OCI-M1 (cell line): ENCODE measurements around the gene KRT27.
"Not testable (repeated sequence)": the region's sequence is repeated elsewhere in the genome, so short reads cannot be mapped to it uniquely, and the experiment has no call there.

ENCODE experiments used
- DNase-seq: peaks from one replicate; lab custom pipeline; 2025; lab: John Stamatoyannopoulos, UW

Gene KRT27

DNA sequence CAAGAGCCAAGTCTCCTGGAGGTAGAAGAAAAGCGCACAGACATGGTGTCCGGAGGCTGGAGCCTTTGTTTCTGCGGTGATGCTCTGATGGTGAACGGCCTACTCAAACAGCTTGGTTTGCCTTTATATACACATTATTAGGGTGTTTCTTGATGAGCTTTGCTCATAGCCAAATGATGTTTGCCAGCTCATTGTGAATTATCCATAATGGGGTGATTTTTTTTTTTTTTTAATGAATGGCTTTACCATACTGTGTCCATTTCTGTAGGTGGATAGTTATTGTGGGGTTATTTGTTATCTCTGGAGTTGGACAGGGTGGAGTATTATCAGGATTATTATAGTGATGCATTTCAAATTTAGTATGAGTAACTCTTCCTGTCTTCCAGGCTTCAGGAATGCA lies at the start of gene KRT27:
Gene KRT27 (minus strand): TSS at position 101 of the 400 bp plus-strand sequence. CDS start 57 bp downstream, at position 44.
- DNase-seq = no peak

DNA sequence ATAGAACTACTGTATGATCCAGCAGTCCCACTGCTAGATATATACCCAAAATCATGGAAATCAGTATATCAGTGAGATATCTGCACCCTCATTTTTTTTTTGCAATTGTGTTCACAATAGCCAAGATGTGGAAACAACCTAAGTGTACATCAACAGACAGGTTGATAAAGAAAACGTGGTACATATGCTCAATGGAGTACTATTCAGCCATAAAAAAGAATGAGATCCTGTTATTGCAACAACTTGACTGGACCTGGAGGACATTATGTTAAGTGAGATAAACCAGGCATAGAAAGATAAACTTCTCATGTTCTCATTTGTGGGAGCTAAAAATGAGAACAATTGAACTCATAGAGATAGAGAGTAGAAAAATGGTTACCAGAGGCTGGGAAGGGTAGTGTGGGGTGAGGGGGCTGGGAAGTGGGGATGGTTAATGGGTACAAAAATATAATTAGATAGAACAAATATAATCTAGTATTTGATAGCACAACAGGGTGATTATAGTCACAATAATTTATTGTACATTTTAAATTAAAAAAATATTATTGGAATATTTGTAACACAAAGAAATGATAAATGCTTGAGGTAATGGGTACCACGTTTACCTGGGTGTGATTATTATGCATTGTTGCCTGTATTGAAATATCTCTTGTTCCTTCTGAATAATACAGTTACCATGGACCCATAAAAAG lies 47.9 kb upstream of the KRT27 start:
- DNase-seq = no peak

- DNase-seq = no peak
These were observed 46.2 kb upstream of the KRT27 start for GRCh38 chr17:40828454-40829044.

DNA sequence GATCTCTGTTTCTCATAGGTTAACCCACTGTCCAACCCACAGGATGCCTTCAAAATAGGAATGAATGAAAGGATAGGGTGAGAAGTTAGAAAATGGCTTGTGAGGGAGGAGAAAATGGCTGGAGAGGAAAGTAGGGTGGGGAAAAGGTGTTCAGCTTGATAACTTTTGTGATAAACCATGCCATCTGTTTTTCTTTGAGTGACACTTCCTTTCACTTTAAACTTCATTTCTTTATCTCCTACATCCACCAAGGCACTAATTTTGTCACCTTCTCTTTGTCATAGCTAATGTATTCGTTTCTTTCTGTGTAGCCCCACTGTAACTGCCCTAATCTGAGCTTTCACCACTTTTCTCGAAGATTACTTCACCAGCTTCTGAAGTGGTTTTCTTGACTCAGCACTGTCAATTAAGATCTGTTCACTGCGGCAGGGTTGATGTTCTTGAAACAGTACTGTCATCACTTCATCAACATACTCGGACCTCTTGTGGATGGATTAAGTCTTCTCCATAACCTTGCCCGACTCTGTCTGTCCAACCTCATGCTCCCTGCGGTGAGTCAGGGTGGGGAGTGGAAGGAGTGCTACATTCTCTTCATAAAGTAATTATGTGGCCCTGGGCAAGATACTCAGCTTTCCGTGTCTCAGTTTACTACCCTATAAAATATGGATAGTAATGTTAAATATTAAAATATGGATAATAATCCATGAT lies 45.5 kb upstream of the KRT27 start:
- peak; percentile 86 for DNase-seq

- no peak for DNase-seq
These were observed 43.2 kb upstream of the KRT27 start for GRCh38 chr17:40825599-40825998.

GRCh38 chr17:40824015-40824832 lies 41.9 kb upstream of the KRT27 start:
- no peak for DNase-seq

DNA sequence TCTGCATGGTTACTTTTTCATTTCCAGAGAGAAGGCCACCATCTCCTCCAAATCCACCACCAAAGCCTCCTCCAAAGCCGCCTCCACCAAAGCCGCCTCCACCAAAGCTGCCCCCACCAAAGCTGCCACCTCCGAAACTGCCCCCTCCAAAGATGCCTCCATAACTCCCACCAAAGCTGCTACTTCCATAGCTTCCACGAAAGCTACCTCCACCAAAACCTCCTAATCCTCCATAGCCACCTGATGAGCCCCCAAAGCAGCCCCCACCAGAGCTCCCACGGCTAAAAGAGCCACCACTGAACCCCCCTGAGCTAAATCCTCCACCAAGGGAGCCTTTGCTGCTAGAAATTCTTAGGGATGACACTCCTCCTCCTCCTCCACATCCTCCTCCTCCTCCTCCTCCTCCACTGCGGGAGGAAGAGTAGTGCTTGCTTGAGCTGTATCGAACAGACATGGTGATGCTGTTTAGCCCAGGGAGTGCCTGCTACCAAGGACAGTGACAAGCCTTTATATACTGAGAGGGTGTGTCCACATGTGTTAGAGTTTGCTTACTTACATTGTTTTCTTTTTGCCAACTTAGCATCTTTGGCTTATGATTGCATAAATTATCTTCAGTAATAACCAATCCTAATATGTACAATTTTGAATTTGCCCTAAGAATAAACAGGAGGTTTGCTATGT lies 39.9 kb upstream of the KRT27 start, which contains the start of gene KRT10:
Gene KRT10 (minus strand): TSS at position 483 of the 681 bp plus-strand sequence. CDS start 29 bp downstream, at position 454.
- DNase-seq = no peak

DNA sequence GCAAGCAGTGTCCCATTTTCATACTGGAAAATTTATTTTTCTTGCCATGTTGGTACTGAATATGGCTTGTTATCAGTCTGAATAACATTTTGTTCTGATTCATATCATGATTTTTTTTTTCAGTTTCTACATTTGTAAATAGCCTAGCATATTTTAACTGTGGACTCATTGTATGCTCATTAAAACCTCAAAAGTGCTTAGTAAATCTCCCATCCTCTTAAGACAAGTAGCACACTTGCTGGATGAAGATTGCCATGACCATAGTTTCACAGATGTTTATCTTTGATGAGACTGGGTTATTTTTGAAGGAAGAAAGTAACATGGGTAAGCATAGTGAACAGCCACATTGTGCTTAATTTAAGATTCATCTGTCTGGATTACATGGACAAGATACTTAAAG lies 39.2 kb upstream of the KRT27 start:
- no peak for DNase-seq

- no peak for DNase-seq
These were observed 38.0 kb upstream of the KRT27 start for GRCh38 chr17:40820228-40820838.

GRCh38 chr17:40819528-40820125 lies 37.3 kb upstream of the KRT27 start:
- peak; percentile 73 for DNase-seq

- peak; percentile 89 for DNase-seq
These were observed 36.6 kb upstream of the KRT27 start for GRCh38 chr17:40818733-40819527.

GRCh38 chr17:40818343-40818732 lies 36.0 kb upstream of the KRT27 start:
- DNase-seq = peak; percentile 50

- no peak for DNase-seq
These were observed 34.8 kb upstream of the KRT27 start for GRCh38 chr17:40817103-40817682.

GRCh38 chr17:40816569-40816968 lies 34.2 kb upstream of the KRT27 start:
- no peak for DNase-seq

DNA sequence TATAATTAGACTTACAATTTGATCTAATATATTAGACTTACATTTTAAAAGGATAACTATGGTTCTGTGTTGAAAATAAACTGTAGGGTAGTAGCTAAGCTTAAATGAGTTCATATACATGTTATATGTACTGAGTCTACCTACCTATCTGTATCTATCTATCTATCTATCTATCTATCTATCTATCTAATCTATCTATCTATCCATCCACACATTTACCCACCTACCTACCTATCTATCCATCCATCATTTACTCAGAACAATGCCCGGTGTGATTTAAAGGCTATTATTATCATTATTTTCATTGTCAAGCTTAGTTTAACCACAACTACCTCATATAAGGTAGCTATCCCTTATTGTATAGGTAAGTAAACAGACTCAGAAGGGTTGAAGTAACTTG lies 33.0 kb upstream of the KRT27 start:
- no peak for DNase-seq

DNA sequence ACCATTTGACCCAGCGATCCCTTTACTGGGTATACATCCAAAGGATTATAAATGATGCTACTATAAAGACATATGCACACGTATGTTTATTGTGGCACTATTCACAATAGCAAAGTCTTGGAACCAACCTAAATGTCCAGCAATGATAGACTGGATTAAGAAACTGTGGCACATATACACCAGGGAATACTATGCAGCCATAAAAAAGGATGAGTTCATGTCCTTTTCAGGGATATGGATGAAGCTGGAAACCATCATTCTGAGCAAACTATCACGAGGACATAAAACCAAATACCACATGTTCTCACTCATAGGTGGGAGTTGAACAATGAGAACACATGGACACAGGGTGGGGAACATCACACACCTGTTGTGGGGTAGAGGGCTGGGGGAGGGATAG lies 32.3 kb upstream of the KRT27 start:
- not testable (repeated sequence) for DNase-seq

GRCh38 chr17:40813804-40814203 lies 31.5 kb upstream of the KRT27 start:
- no peak for DNase-seq

DNA sequence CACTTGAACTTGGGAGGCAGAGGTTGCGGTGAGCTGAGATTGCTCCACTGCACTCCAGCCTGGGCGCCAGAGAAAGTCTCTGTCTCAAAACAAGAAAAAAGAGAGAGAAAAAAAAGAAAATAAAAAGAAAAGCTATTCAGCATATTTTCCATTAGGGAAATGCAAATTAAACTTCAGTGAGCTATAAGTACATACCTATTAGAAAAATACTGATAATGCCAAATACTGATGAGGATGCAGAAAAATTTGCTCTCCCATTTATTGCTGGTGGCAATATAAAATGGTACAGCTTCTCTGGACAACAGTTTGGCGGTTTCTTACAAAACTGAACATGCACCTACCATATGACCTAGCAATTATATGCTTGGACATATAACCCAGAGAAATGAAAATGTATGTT lies 30.3 kb upstream of the KRT27 start:
- DNase-seq = no peak

DNA sequence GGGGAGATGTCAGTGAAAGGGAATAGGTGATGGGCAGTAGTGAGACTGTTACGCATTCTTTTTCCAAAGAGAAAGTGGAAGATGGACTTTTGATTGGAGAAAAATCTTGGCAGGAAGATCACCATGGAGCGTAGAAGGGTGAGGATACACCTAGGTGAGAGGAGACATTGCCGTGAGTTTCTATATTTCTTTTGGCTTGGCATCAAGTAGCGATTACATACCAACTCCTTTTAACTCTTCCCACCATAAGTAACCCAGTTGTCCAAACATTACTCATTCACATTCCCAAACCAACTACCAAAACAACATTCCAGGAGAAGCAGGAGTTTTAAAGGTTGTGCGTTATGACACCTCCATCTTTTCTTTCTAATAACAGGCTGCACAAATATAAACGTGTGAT lies 28.1 kb upstream of the KRT27 start:
- no peak for DNase-seq
